Inferior parietal cortex (tissue), 1 donor: ENCODE data around the gene PPP4R3B.
A peak's percentile ranks its signal among the peaks of the same experiment; 100 is the strongest.

Experiments used
- DNase-seq: peaks from one replicate; pipeline ENCODE4 v3.0.0-alpha.2; 2016; ENCODE audit errors: extremely low spot score

Gene PPP4R3B

DNA sequence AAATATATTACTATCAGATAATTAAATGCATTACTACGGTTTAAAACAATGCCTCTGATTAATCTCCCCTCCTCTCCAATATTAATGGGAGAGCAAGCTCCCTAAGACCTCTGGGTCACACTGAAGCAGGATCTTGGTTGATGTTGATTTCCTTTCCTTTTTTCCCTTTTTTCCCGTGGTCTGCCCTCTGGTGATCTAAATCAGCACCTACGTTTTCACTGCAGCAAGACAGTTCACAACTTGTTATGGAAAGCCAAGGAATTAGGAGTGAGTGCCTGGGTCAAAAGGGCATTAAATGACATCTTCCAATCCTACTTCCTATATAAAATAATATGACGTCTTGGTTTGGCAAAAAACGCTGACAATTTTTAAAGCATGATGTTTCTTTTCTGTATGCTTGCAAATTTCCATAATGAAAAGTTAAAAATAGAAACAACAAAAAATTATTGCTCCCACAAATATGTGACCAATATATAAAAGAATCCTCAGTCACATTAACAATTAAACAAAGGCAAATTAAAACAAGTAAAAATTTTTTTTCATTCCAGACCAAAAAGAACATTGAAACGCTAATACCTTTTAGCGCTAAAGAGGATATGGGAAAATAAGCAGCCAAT, 105.8 kb downstream of the PPP4R3B start:
- DNase-seq: peak; percentile 34

DNA sequence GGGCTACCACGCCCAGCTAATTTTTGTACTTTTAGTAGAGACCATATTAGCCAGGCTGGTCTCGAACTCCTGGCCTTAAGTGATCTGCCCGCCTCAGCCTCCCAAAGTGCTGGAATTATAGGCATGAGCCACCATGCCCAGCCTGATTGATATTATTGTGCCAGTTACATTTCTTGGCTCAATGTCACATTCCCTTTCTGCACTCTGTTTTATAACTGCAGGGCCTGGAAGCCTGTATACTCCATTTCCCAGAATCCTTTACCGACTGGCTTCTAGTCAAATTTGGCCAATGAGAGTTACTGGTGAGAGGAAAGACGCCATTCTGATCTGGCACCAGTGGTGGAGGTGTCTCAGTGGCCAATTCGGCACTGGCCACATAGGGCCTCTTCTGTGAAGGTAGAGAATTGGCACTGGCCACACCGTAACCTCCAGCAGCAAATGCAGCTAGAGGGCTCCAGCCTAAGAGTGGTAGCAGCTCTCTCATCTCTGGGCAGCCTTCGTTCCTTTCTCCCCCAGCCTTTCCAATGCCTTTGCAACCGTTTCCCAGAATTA, 114.8 kb downstream of the PPP4R3B start:
- DNase-seq: no peak

DNA sequence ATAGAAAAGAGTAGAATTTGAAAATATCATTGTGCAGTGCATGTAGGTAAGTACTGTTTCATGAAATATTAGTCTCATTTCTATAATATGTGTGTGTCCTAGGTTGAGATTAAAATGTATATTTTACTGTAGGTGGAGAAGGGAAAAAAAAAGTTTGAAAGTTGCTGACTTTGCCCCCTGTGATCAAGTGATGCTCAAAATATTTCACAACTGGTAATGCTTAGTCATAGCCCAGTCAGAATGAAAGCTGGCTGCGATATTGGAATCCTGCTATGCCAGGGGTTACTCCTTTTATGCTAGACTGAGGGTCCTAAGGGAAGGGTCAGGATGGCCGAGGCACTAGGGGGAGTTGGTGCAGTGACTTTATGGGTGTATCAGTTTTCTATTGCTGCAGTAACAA, 117.4 kb downstream of the PPP4R3B start:
- no peak for DNase-seq

DNA sequence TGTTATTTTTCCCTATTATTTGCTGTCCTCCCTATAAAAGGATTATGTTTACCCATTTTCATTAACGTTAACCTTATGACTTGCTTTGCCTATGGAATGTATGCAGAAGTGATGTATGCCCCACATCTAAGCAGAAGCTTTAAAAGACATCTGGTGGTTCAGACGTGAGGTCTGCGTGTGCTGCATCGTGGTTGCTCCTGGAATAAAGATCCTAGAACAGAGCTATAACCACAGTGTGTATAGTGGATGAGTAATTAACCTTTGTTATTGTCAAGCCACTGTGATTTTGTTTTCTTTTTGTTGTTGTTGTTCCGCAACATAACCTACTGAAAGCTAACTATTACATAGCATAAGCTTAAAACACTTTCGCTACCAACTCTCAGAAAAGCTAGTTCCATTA, 118.8 kb downstream of the PPP4R3B start:
- DNase-seq: no peak
